GM18907 (cell line): ENCODE data around the gene FAM117A.

Source experiments
- ATAC-seq: cut with Tn5 transposase; IDR thresholded peaks from one replicate; pipeline ENCODE4 v1.9.1; 2021; ENCODE audit warnings: mild to moderate bottlenecking, moderate library complexity; ENCODE audit not compliant: unreplicated experiment

Gene FAM117A

GRCh38 chr17:49763735-49764558 is at the start of gene FAM117A:
Gene FAM117A (minus strand): TSS chr17:49764131. CDS start chr17:49764087, 44 bp downstream.
- ATAC-seq = peak; percentile 93

- no peak for ATAC-seq
These were observed 45.1 kb upstream of the FAM117A start for GRCh38 chr17:49809056-49809455.

- ATAC-seq = no peak
These were observed 34.8 kb upstream of the FAM117A start for GRCh38 chr17:49798738-49799137.

- ATAC-seq = no peak
These were observed 34.3 kb upstream of the FAM117A start for GRCh38 chr17:49798182-49798581.

GRCh38 chr17:49795372-49795771 is 31.4 kb upstream of the FAM117A start:
- no peak for ATAC-seq

GRCh38 chr17:49793309-49793708 is 29.4 kb upstream of the FAM117A start:
- no peak for ATAC-seq

- ATAC-seq = no peak
These were observed 25.3 kb upstream of the FAM117A start for GRCh38 chr17:49789243-49789578.

- peak; percentile 89 for ATAC-seq
These were observed 24.7 kb upstream of the FAM117A start, which contains the start of gene KAT7 for GRCh38 chr17:49788478-49789242. Gene KAT7 (plus strand): TSS chr17:49788681. CDS start chr17:49788835, 154 bp downstream.

- ATAC-seq = no peak
These were observed 24.1 kb upstream of the FAM117A start for GRCh38 chr17:49787884-49788477.

GRCh38 chr17:49784636-49785035 is 20.7 kb upstream of the FAM117A start:
- no peak for ATAC-seq

- no peak for ATAC-seq
These were observed 19.9 kb upstream of the FAM117A start for GRCh38 chr17:49783791-49784190.

GRCh38 chr17:49783071-49783715 is 19.3 kb upstream of the FAM117A start:
- ATAC-seq = no peak

- no peak for ATAC-seq
These were observed 15.9 kb upstream of the FAM117A start for GRCh38 chr17:49779739-49780231.

- ATAC-seq = no peak
These were observed 15.3 kb upstream of the FAM117A start for GRCh38 chr17:49779156-49779738.

- no peak for ATAC-seq
These were observed 13.6 kb upstream of the FAM117A start for GRCh38 chr17:49777563-49777962.

GRCh38 chr17:49776551-49777300 is 12.8 kb upstream of the FAM117A start:
- ATAC-seq = no peak

- ATAC-seq = no peak
These were observed 11.8 kb upstream of the FAM117A start for GRCh38 chr17:49775546-49776260.

GRCh38 chr17:49766918-49767530 is 3.1 kb upstream of the FAM117A start:
- ATAC-seq = no peak
